Forelimb muscle (tissue), 1 donor: ENCODE results near the gene PRSS53. TPM values are rescaled to one million over a fixed set of nuclear protein-coding genes. Genes with fewer than 3 reads are reported as not detected.
A peak's percentile ranks its signal among the peaks of the same experiment; 100 is the strongest.

Source experiments
- DNase-seq: peaks from one replicate; pipeline ENCODE4 v3.0.0-alpha.2; 2013; ENCODE audit warnings: low read depth
- polyA plus RNA-seq: library from polyadenylated mRNA; unstranded; fragments of 120-200 nt; gene quantifications from one replicate; pipeline ENCODE4 v1.2.1, GENCODE V29; 2013; ENCODE audit not compliant: insufficient read length

PRSS53 gene
- polyA plus RNA-seq, 1 donor = 4.9 TPM

- no peak for DNase-seq
Measured at GRCh38 chr16:31078597-31079341, 10.0 kb downstream of the PRSS53 start.

- DNase-seq = no peak
Measured at GRCh38 chr16:31077592-31078396, 10.9 kb downstream of the PRSS53 start.

- no peak for DNase-seq
Measured at GRCh38 chr16:31077024-31077423, 11.7 kb downstream of the PRSS53 start.

GRCh38 chr16:31076319-31076718, 12.4 kb downstream of the PRSS53 start:
- no peak for DNase-seq

GRCh38 chr16:31074814-31075183, 13.9 kb downstream of the PRSS53 start:
- no peak for DNase-seq

GRCh38 chr16:31073970-31074813, 14.6 kb downstream of the PRSS53 start, which contains the start of the genes ZNF646 and ZNF668:
Gene ZNF646, plus strand, starts transcription at chr16:31074422. Its CDS starts 1,903 bp downstream, at chr16:31076325.
Gene ZNF668, minus strand, starts transcription at chr16:31074240. Its CDS starts 9,781 bp downstream, at chr16:31064459.
- peak; percentile 98 for DNase-seq

GRCh38 chr16:31073142-31073969, 15.4 kb downstream of the PRSS53 start:
- peak; percentile 77 for DNase-seq

GRCh38 chr16:31072540-31073141, 16.1 kb downstream of the PRSS53 start:
- DNase-seq = no peak

- DNase-seq = peak; percentile 54
Measured at GRCh38 chr16:31071861-31072260, 16.9 kb downstream of the PRSS53 start.

- DNase-seq = no peak
Measured at GRCh38 chr16:31067342-31067741, 21.4 kb downstream of the PRSS53 start.

GRCh38 chr16:31064882-31065461, 23.8 kb downstream of the PRSS53 start:
- peak; percentile 93 for DNase-seq

- no peak for DNase-seq
Measured at GRCh38 chr16:31063843-31064611, 24.7 kb downstream of the PRSS53 start.

GRCh38 chr16:31063495-31063842, 25.3 kb downstream of the PRSS53 start:
- no peak for DNase-seq

GRCh38 chr16:31061813-31062440, 26.8 kb downstream of the PRSS53 start:
- no peak for DNase-seq

GRCh38 chr16:31061126-31061812, 27.5 kb downstream of the PRSS53 start:
- DNase-seq = no peak

GRCh38 chr16:31055613-31056012, 33.1 kb downstream of the PRSS53 start:
- no peak for DNase-seq

GRCh38 chr16:31052114-31052513, 36.6 kb downstream of the PRSS53 start:
- DNase-seq = no peak

GRCh38 chr16:31050280-31051030, 38.3 kb downstream of the PRSS53 start:
- no peak for DNase-seq
